Suprapubic skin (tissue), 4 donors: Measurements from ENCODE around the gene OR5A2.

Source experiments
- EP300 ChIP-seq: sonication (generic); formaldehyde crosslinking; IDR thresholded peaks from one replicate; pipeline ENCODE4 v1.6.1; 2017; ENCODE audit warnings: antibody characterized with exemption
- POLR2A ChIP-seq, 2 donors: fragments of 450-650 bp; IDR thresholded peaks; one replicate each; pipeline ENCODE4 v1.6.1; 2017; ENCODE audit warnings: antibody characterized with exemption in 2 of 2, mild to moderate bottlenecking in 2 of 2, moderate library complexity in 2 of 2
- POLR2AphosphoS5 ChIP-seq, 3 donors: sonication (generic); formaldehyde crosslinking; IDR thresholded peaks; one replicate each; pipeline ENCODE4 v1.6.1; 2017; ENCODE audit warnings: antibody characterized with exemption in 3 of 3
- TF ChIP-seq, protein P1 (sequence below), 2 donors: fragments of 200-600 bp in 1 of 2; fragments of 450-650 bp in 1 of 2; sonication (generic) in 1 of 2; IDR thresholded peaks; one replicate each; pipeline ENCODE4 v1.5.1; 2016 to 2019; ENCODE audit warnings: antibody characterized with exemption in 2 of 2, mild to moderate bottlenecking in 1 of 2, moderate library complexity in 1 of 2

GRCh38 chr11:59401262-59401552, 25.0 kb downstream of the OR5A2 start:
- TF ChIP-seq, protein P1, sequence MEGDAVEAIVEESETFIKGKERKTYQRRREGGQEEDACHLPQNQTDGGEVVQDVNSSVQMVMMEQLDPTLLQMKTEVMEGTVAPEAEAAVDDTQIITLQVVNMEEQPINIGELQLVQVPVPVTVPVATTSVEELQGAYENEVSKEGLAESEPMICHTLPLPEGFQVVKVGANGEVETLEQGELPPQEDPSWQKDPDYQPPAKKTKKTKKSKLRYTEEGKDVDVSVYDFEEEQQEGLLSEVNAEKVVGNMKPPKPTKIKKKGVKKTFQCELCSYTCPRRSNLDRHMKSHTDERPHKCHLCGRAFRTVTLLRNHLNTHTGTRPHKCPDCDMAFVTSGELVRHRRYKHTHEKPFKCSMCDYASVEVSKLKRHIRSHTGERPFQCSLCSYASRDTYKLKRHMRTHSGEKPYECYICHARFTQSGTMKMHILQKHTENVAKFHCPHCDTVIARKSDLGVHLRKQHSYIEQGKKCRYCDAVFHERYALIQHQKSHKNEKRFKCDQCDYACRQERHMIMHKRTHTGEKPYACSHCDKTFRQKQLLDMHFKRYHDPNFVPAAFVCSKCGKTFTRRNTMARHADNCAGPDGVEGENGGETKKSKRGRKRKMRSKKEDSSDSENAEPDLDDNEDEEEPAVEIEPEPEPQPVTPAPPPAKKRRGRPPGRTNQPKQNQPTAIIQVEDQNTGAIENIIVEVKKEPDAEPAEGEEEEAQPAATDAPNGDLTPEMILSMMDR (IDR thresholded peaks at IDR 0.05): no peak
- TF ChIP-seq POLR2A (IDR thresholded peaks at IDR 0.05) (no peak), POLR2AphosphoS5 (IDR thresholded peaks at IDR 0.05) (no peak), EP300 (no peak)
